Panc1 (cell line): Measurements from ENCODE around the gene KIF4B. TPM values are rescaled to one million over a fixed set of nuclear protein-coding genes. Genes with fewer than 3 reads are reported as not detected.

Experiments
- ATAC-seq: fragments of 200-7000 bp; cut with Tn5 transposase; 2 replicates; pipeline ENCODE4 v1.9.1; 2020; ENCODE audit warnings: mild to moderate bottlenecking, moderate library complexity
- BruUV-seq: library from RNA; stranded (reverse); fragments of 400-500 nt; replicated peaks from 2 replicates; lab custom pipeline; 2021; lab: Mats Ljungman, UMichigan
- CTCF ChIA-PET: fragments of 300-600 bp; sonication (Branson Sonifier 250); formaldehyde crosslinking; loops from one replicate; lab custom pipeline; 2022; ENCODE audit warnings: antibody characterized with exemption; lab: Charles Lee
- POLR2A ChIA-PET: fragments of 300-600 bp; sonication (Branson Sonifier 250); formaldehyde crosslinking; loops from one replicate; lab custom pipeline; 2022; ENCODE audit warnings: antibody characterized with exemption; lab: Charles Lee
- DNase-seq: peaks from one replicate; pipeline ENCODE4 v3.0.0-alpha.2; 2010; ENCODE audit warnings: low read depth, low spot score
- H3K27ac ChIP-seq: 2 replicates; pipeline ENCODE4 v1.5.1; 2011; ENCODE audit warnings: mild to moderate bottlenecking, low read length, inconsistent platforms
- H3K27me3 ChIP-seq: fragments of 200-500 bp; sonication (Bioruptor generic); 2 replicates; pipeline ENCODE4 v1.6.0; 2014; ENCODE audit warnings: low read length, inconsistent platforms; ENCODE audit not compliant: control insufficient read depth, insufficient read depth
- H3K36me3 ChIP-seq: fragments of 200-500 bp; sonication (Bioruptor generic); 2 replicates; pipeline ENCODE4 v1.5.1; 2014; ENCODE audit warnings: inconsistent platforms, mild to moderate bottlenecking, low read length, moderate library complexity; ENCODE audit not compliant: control insufficient read depth, insufficient read depth
- H3K4me1 ChIP-seq: 2 replicates; pipeline ENCODE4 v1.5.1; 2011; ENCODE audit warnings: inconsistent platforms, mild to moderate bottlenecking, low read length, moderate library complexity; ENCODE audit not compliant: control insufficient read depth, insufficient read depth
- H3K4me3 ChIP-seq, 2 experiments: 2 replicates each; pipeline ENCODE4 v1.5.1; 2011 to 2012; ENCODE audit warnings: low read depth in 2 of 2, low read length in 2 of 2, mild to moderate bottlenecking in 2 of 2, inconsistent platforms in 1 of 2, moderate library complexity in 1 of 2
- H3K9me3 ChIP-seq: fragments of 200-500 bp; sonication (Bioruptor generic); 2 replicates; pipeline ENCODE4 v1.5.1; 2014; ENCODE audit warnings: low read depth, mild to moderate bottlenecking, inconsistent platforms, low read length, moderate library complexity; ENCODE audit not compliant: control insufficient read depth, insufficient read depth
- CTCF ChIP-seq: fragments of 450-650 bp; IDR thresholded peaks from 2 replicates; pipeline ENCODE4 v1.5.1; 2017; ENCODE audit warnings: mild to moderate bottlenecking
- REST ChIP-seq, 2 experiments: IDR thresholded peaks; 2 replicates each; pipeline ENCODE4 v1.6.1; 2011 to 2012; ENCODE audit warnings: low read depth in 2 of 2, control low read depth in 1 of 2, low read length in 1 of 2, mild to moderate bottlenecking in 1 of 2, moderate library complexity in 1 of 2; ENCODE audit not compliant: insufficient read depth in 1 of 2
- SIN3A ChIP-seq: IDR thresholded peaks from 2 replicates; pipeline ENCODE4 v1.6.1; 2012; ENCODE audit warnings: low read depth, mild to moderate bottlenecking, low read length, moderate library complexity, borderline replicate concordance; ENCODE audit not compliant: insufficient read depth
- TCF7L2 ChIP-seq: IDR thresholded peaks from 2 replicates; pipeline ENCODE4 v1.6.1; 2011; ENCODE audit warnings: mild to moderate bottlenecking, low read depth, low read length, inconsistent platforms
- in situ Hi-C: cut with HindIII; loops from 2 replicates; pipeline ENCODE4 v1.10.0; 2016; ENCODE audit warnings: low sequenced_read_pairs, low pct_unique_long_range_greater_than_20kb
- intact Hi-C: fragments of 100-400 bp; cut with micrococcal nuclease; formaldehyde crosslinking; loops from one replicate; pipeline ENCODE4 v1.10.0; 2022; ENCODE audit not compliant: unreplicated experiment
- total RNA-seq: library from RNA; stranded (reverse); gene quantifications from one replicate; pipeline ENCODE4 v1.2.1, GENCODE V29; 2021; ENCODE audit not compliant: unreplicated experiment

Gene KIF4B
- total RNA-seq, 1 experiment from 2014 or later = 0.10 TPM

DNA sequence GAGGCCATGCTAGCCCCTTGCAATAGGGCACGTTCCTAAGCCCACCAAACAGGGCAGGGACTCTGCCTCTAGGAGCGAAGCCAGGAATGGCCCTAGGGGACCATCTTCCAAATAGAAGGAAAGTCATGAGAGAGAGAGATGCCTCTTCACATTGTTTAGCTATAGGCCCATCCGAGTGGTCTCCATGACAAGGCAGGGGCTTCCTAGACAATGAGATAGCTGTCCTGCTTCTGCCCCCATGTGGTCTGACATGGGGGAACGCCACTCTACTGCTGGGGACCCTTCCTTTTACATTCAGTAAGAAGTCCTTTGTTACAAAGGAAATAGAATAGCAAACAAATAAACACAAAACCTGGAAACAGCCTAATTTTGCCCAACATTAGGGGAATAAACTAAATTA is 17.9 kb upstream of the KIF4B start:
- DNase-seq = no peak
- in situ Hi-C loops = no loop called here
- Histone ChIP-seq H3K9me3 (no peaks in the 10 kb centered on the region), H3K36me3 (no peaks in the 10 kb centered on the region), H3K27ac (no peak overlapping the region), H3K4me3 (no peak overlapping the region), H3K27me3 (no peaks in the 10 kb centered on the region), H3K4me1 (no peaks in the 10 kb centered on the region; the same call in 1 of the 2 replicates)
- ATAC-seq = no peak
- intact Hi-C loops = no loop called here
- POLR2A ChIA-PET = no interaction called here
- no peak for TF ChIP-seq SIN3A
- no peak for TF ChIP-seq REST (IDR thresholded peaks at IDR 0.05; ENCODE audit: insufficient read depth in 1 of 2, low read depth in 2 of 2, low read length in 1 of 2)
- no peak for TF ChIP-seq TCF7L2
- 0 out of 2 replicates have a peak, but pooled peaks have one; percentile 10 for TF ChIP-seq CTCF
- BruUV-seq = no TSS peak
- CTCF ChIA-PET = no interaction called here

GRCh38 chr5:154997746-154998145 is 15.8 kb upstream of the KIF4B start:
- Histone ChIP-seq H3K4me1 (no peaks in the 10 kb centered on the region; the same call in 1 of the 2 replicates), H3K4me3 (no peak overlapping the region), H3K27ac (no peak overlapping the region), H3K36me3 (no peaks in the 10 kb centered on the region), H3K27me3 (no peaks in the 10 kb centered on the region), H3K9me3 (no peaks in the 10 kb centered on the region)
- in situ Hi-C loops = no loop called here
- DNase-seq (no peak), ATAC-seq (no peak)
- CTCF ChIA-PET = no interaction called here
- no TSS peak for BruUV-seq
- POLR2A ChIA-PET = no interaction called here
- TF ChIP-seq REST (IDR thresholded peaks at IDR 0.05; ENCODE audit: insufficient read depth in 1 of 2, low read depth in 2 of 2, low read length in 1 of 2) (no peak), TCF7L2 (no peak)
- intact Hi-C loops = no loop called here
